22Rv1 (cell line): Measurements from ENCODE around the gene FGF5.

ENCODE experiments used
- CTCF ChIP-seq: fragments of 450-650 bp; IDR thresholded peaks from 2 replicates; pipeline ENCODE4 v1.5.1; 2017; ENCODE audit warnings: mild to moderate bottlenecking
- ZFX ChIP-seq: fragments of 450-650 bp; IDR thresholded peaks from 2 replicates; pipeline ENCODE4 v1.6.1; 2017; ENCODE audit warnings: antibody characterized with exemption, borderline replicate concordance

- TF ChIP-seq CTCF = no peak
- no peak for TF ChIP-seq ZFX
These were observed 2.2 kb upstream of the FGF5 start for GRCh38 chr4:80264352-80264647.
